Esophagus squamous epithelium (tissue), 5 donors: Measurements from ENCODE around the gene OR2G3. TPM values are rescaled to one million over a fixed set of nuclear protein-coding genes. Genes with fewer than 3 reads are reported as not detected.

Experiments
- DNase-seq: peaks from one replicate; lab custom pipeline; 2025; lab: John Stamatoyannopoulos, UW
- H3K27ac ChIP-seq, 4 donors: fragments of 200-600 bp; sonication (generic); one replicate each; pipeline ENCODE4 v1.5.1; 2016 to 2019; ENCODE audit warnings: mild to moderate bottlenecking in 1 of 4
- H3K27me3 ChIP-seq, 4 donors: fragments of 200-600 bp; sonication (generic); 1 replicate in 3 of 4; 2 replicates in 1 of 4; pipeline versions ENCODE4 v1.5.1 to v1.6.0; 2017 to 2021; ENCODE audit warnings: antibody characterized with exemption in 1 of 4
- H3K36me3 ChIP-seq, 3 donors: fragments of 200-600 bp; sonication (generic); one replicate each; pipeline ENCODE4 v1.5.1; 2016 to 2019
- H3K4me1 ChIP-seq, 3 donors: fragments of 200-600 bp; sonication (generic); one replicate each; pipeline ENCODE4 v1.5.1; 2017 to 2019
- H3K4me3 ChIP-seq, 4 donors: fragments of 200-600 bp; sonication (generic); 1 replicate in 3 of 4; 2 replicates in 1 of 4; pipeline ENCODE4 v1.5.1; 2016 to 2019; ENCODE audit warnings: mild to moderate bottlenecking in 2 of 4, moderate library complexity in 1 of 4
- H3K9me3 ChIP-seq, 3 donors: fragments of 200-600 bp; sonication (generic); one replicate each; pipeline ENCODE4 v1.5.1; 2016 to 2019
- POLR2A ChIP-seq, 4 donors: fragments of 450-650 bp; IDR thresholded peaks; one replicate each; pipeline ENCODE4 v1.6.1; 2017; ENCODE audit warnings: antibody characterized with exemption in 4 of 4, mild to moderate bottlenecking in 4 of 4, moderate library complexity in 3 of 4
- WGBS, 2 donors: methylation state at CpG; one replicate each; pipeline ENCODE4 v1.1.5; 2018; 5-methylcytosine and 5-hydroxymethylcytosine counted together
- intact Hi-C: fragments of 100-400 bp; cut with DNase I; formaldehyde crosslinking; loops from one replicate; pipeline ENCODE4 v1.15.0; 2022
- total RNA-seq, 4 donors: library from RNA; depleted of rRNA; stranded (reverse); fragments of >200 nt; gene quantifications; one replicate each; pipeline ENCODE4 v1.1.0, GENCODE V29; 2016
- TF ChIP-seq, protein P1 (sequence below), 6 experiments: fragments of 450-650 bp in 4 of 6; fragments of 200-600 bp in 2 of 6; sonication (generic) in 2 of 6; IDR thresholded peaks; one replicate each; pipeline ENCODE4 v1.5.1; 2016 to 2019; ENCODE audit warnings: antibody characterized with exemption in 6 of 6, mild to moderate bottlenecking in 4 of 6, moderate library complexity in 4 of 6
- donor health status: DM: yes; HTN: yes; CAD: no.

The OR2G3 gene
- total RNA-seq, 4 donors from 2014 or later = not detected

DNA sequence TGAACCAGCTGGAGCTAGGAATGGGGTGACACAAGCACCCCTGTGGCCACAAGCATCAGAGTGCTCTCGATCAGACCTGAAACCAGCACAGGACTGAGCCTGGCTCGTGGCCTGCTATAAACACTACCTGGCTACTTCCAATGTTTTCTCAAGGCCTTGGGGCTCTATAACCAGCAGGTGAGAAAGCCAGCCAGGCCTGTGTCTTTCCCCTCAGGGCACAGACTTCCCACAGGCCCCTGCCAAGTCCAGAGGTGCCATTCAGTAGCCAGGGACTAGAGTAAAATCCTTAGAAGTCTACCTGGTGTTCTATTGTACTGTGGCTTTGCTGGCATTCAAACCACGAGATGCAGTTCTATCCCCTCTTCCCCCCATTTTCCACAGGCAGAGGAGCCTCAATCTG, 22.6 kb downstream of the OR2G3 start:
- intact Hi-C loops = no loop called here
- no peak overlapping the region for H3K4me3 ChIP-seq
- H3K27ac ChIP-seq = no peak overlapping the region
- H3K27me3 ChIP-seq = no peaks in the 10 kb centered on the region
- no peaks in the 10 kb centered on the region for H3K36me3 ChIP-seq
- TF ChIP-seq, protein P1, sequence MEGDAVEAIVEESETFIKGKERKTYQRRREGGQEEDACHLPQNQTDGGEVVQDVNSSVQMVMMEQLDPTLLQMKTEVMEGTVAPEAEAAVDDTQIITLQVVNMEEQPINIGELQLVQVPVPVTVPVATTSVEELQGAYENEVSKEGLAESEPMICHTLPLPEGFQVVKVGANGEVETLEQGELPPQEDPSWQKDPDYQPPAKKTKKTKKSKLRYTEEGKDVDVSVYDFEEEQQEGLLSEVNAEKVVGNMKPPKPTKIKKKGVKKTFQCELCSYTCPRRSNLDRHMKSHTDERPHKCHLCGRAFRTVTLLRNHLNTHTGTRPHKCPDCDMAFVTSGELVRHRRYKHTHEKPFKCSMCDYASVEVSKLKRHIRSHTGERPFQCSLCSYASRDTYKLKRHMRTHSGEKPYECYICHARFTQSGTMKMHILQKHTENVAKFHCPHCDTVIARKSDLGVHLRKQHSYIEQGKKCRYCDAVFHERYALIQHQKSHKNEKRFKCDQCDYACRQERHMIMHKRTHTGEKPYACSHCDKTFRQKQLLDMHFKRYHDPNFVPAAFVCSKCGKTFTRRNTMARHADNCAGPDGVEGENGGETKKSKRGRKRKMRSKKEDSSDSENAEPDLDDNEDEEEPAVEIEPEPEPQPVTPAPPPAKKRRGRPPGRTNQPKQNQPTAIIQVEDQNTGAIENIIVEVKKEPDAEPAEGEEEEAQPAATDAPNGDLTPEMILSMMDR (IDR thresholded peaks at IDR 0.05) = no peak
- no peak for TF ChIP-seq POLR2A (IDR thresholded peaks at IDR 0.05)
- no peak for DNase-seq
- H3K4me1 ChIP-seq = no peaks in the 10 kb centered on the region
- WGBS, 2 donors = 31 to 40% methylated on average over 3 of the region's 3 CpGs
- H3K9me3 ChIP-seq = no peaks in the 10 kb centered on the region

DNA sequence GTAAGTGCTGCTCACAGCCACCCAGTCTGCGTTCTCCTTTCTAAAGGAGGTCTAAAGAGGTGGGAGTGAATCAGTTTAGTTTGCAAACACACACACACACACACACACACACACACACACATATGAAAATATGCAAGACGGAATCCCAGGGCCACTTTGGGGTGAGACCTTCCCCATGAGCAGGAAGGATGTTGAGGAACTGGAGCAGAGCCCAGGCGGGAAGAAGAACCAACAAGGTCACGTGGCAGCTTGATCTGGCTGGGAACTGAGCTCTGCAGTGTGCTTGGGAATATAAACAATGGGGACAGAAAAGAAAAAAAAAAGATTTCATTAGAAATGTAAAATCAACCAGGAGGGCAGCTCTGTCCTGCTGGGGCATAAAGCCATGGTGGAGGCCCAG, 32.6 kb downstream of the OR2G3 start:
- Histone ChIP-seq H3K4me1 (peaks cover 0 to 7% (median 0%) of the 10 kb centered on the region in 3 donors), H3K9me3 (peaks cover 0 to 14% (median 4%) of the 10 kb centered on the region in 3 donors), H3K36me3 (no peaks in the 10 kb centered on the region), H3K27me3 (no peaks in the 10 kb centered on the region), H3K4me3 (no peak overlapping the region), H3K27ac (no peak overlapping the region)
- TF ChIP-seq, protein P1 (IDR thresholded peaks at IDR 0.05) = no peak
- no peak for TF ChIP-seq POLR2A (IDR thresholded peaks at IDR 0.05)
- WGBS, 2 donors = 45 to 49% methylated on average over 4 of the region's 4 CpGs
- no peak for DNase-seq
- intact Hi-C loops = no loop called here

DNA sequence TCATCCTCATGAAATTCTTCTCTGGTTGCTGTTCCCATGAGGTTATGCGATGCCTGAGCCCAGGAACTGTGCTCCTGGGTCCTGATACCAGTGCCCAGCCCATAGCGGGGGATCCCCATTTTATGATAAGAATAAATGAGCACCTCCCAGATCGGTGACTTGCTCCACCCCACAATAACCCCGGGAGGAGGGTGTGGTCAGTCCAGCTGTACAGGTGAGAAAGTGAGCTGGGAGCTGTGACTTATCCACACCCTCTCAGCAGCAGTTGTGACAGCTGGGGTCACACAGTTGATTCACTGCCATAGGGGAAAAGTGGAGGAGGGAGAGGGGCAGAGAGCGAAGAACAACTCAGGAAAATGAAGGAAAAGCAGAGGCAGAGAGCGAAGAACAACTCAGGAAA, 33.4 kb downstream of the OR2G3 start:
- H3K27ac ChIP-seq = no peak overlapping the region
- intact Hi-C loops = no loop called here

DNA sequence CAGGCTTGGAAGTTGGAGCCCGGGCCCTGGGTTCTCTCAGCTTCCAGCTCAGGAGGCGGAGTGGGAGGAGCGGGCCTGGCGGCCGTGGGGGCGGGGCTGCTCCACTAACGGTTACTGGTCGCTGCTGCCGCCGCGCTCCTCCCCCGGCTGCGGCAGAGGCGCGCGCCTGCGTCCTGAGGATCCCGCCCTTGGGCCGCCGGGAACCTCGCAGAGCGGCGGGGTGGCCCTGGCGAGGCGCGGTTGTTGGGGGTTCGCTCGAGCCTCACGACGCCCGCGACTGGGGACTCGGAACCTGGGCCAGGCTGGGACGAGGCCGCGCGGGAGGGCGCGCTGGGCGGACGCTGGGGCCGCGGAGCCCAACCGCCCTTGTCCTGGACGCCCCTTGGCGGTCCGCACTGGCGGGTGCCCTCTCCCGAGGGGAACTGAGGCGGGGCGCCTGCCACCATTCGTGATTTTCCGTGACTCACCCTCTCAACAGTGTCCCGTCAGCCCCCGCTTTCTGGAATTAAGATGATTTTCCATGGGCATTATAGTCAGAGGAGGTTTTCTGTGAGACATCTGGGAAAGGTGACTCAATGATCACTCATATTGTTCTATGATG, 34.1 kb downstream of the OR2G3 start:
- Histone ChIP-seq H3K27me3 (no peaks in the 10 kb centered on the region), H3K9me3 (peaks cover 0 to 17% (median 4%) of the 10 kb centered on the region in 3 donors), H3K4me3 (peak overlapping the region in 2 of 4 donors; percentile 42 to 64), H3K27ac (peak overlapping the region in 2 of 4 donors; percentile 74 to 80), H3K36me3 (no peaks in the 10 kb centered on the region), H3K4me1 (peaks cover 0 to 7% (median 0%) of the 10 kb centered on the region in 3 donors)
- 40 to 63% methylated on average over 7 to 12 of the region's 55 CpGs for WGBS, 2 donors
- intact Hi-C loops = no loop called here
- TF ChIP-seq, protein P1 (IDR thresholded peaks at IDR 0.05) = no peak
- TF ChIP-seq POLR2A (IDR thresholded peaks at IDR 0.05) = peak in 1 of 4 donors; percentile 36
- no peak for DNase-seq

More for the DNA sequence above, 33.4 kb downstream of the OR2G3 start:
- Histone ChIP-seq H3K4me1 (peaks cover 0 to 7% (median 0%) of the 10 kb centered on the region in 3 donors), H3K4me3 (peak overlapping the region in 1 of 4 donors; percentile 64), H3K27me3 (no peaks in the 10 kb centered on the region), H3K36me3 (no peaks in the 10 kb centered on the region), H3K9me3 (peaks cover 0 to 17% (median 4%) of the 10 kb centered on the region in 3 donors)
- no peak for DNase-seq
- TF ChIP-seq, protein P1 (IDR thresholded peaks at IDR 0.05) = no peak
- TF ChIP-seq POLR2A (IDR thresholded peaks at IDR 0.05) = no peak
- WGBS, 2 donors = 57 to 83% methylated on average over 6 of the region's 6 CpGs

DNA sequence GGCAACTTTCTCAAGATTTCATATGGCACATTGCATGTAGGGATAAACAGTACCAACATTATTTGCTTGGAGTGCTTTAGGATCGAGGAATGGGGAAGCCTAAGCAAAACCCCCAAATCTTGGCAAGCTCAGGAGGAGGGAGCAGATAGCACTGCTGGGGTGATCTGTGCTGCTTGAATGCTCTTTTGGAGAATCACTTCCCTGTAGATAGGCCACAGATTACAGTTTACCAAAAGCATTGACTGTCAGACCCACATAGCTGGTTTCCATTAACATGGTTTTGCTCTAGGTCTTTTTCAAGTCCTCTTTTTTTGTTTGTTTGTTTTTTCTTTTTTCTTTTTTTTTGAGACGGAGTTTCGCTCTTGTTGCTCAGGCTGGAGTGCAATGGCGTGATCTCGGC, 37.4 kb downstream of the OR2G3 start:
- intact Hi-C loops = no loop called here
- H3K27me3 ChIP-seq = no peaks in the 10 kb centered on the region
- no peak overlapping the region for H3K4me3 ChIP-seq
- peaks cover 0 to 10% (median 4%) of the 10 kb centered on the region in 3 donors for H3K9me3 ChIP-seq
- TF ChIP-seq POLR2A (IDR thresholded peaks at IDR 0.05) = no peak
- TF ChIP-seq, protein P1 (IDR thresholded peaks at IDR 0.05) = no peak
- 34% methylated on average over 3 of the region's 5 CpGs; no CpG with 5 or more reads in 1 of the 2 donors for WGBS, 2 donors
- no peak overlapping the region for H3K27ac ChIP-seq
- H3K36me3 ChIP-seq = no peaks in the 10 kb centered on the region
- H3K4me1 ChIP-seq = peaks cover 0 to 7% (median 0%) of the 10 kb centered on the region in 3 donors
- no peak for DNase-seq
